Activated T-cell treated with anti-CD3 and anti-CD28 coated beads, Interleukin-2, amount 50 U/mL, for 24 hours (primary cell): ENCODE results near the gene IRGC.
A peak's percentile ranks its signal among the peaks of the same experiment; 100 is the strongest.
"Not testable (repeated sequence)": the region's sequence is repeated elsewhere in the genome, so short reads cannot be mapped to it uniquely, and the experiment has no call there.

ENCODE experiments used
- DNase-seq: peaks from one replicate; pipeline ENCODE4 v3.0.0-alpha.2; 2020
- H3K27ac Mint-ChIP-seq: 2 replicates; pipeline ENCODE4 v1.8.0; 2020; ENCODE audit warnings: mild to moderate bottlenecking, mixed read lengths
- H3K27me3 Mint-ChIP-seq: 2 replicates; pipeline ENCODE4 v1.8.0; 2020; ENCODE audit warnings: mixed read lengths
- H3K36me3 Mint-ChIP-seq: 2 replicates; pipeline ENCODE4 v1.8.0; 2020; ENCODE audit warnings: low read depth, mixed read lengths
- H3K4me1 Mint-ChIP-seq: 2 replicates; pipeline ENCODE4 v1.8.0; 2020; ENCODE audit warnings: low read depth, mixed read lengths
- H3K4me3 Mint-ChIP-seq: 2 replicates; pipeline ENCODE4 v1.8.0; 2020; ENCODE audit warnings: mild to moderate bottlenecking, moderate library complexity, mixed read lengths
- H3K9me3 Mint-ChIP-seq: 2 replicates; pipeline ENCODE4 v1.8.0; 2020; ENCODE audit warnings: mixed read lengths

IRGC gene

DNA sequence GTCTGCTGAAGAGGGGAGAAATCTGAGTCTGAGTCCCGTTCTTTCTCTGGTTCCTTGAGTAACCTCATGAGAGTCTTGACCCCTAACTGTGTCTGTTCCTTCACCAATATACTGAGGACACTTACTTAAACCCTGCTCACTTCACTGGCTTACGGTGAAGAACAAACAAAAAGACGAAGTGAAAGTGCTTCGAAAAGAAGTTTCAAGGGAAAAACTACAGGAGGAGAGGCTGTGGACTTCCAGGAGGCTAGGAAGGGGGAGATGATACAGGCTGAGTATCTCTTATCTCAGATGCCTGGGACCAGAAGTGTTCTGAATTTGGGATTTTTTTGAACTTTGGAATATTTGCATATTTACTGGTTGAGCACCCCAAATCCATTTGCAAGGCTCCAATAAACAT lies 32.8 kb downstream of the IRGC start:
- peaks cover 93% of the 10 kb centered on the region for H3K36me3 Mint-ChIP-seq
- no peak overlapping the region for H3K4me3 Mint-ChIP-seq

GRCh38 chr19:43749152-43749551 lies 33.3 kb downstream of the IRGC start:
- H3K4me1 Mint-ChIP-seq, result peaks cover 52% of the 10 kb centered on the region

More for the DNA sequence above, 32.8 kb downstream of the IRGC start:
- Mint-ChIP-seq H3K27me3 (no peaks in the 10 kb centered on the region), H3K4me1 (peaks cover 48% of the 10 kb centered on the region), H3K9me3 (peaks cover 2% of the 10 kb centered on the region), H3K27ac (peak overlapping the region; percentile 68)
- no peak for DNase-seq

GRCh38 chr19:43749898-43750297 lies 34.0 kb downstream of the IRGC start:
- peaks cover 90% of the 10 kb centered on the region for H3K36me3 Mint-ChIP-seq
- H3K4me3 Mint-ChIP-seq, result no peak overlapping the region
- DNase-seq, result no peak
- H3K27me3 Mint-ChIP-seq, result no peaks in the 10 kb centered on the region
- H3K9me3 Mint-ChIP-seq, result peaks cover 2% of the 10 kb centered on the region
- peaks cover 55% of the 10 kb centered on the region for H3K4me1 Mint-ChIP-seq
- peak overlapping the region; percentile 39 for H3K27ac Mint-ChIP-seq

More at GRCh38 chr19:43749152-43749551, 33.3 kb downstream of the IRGC start:
- Mint-ChIP-seq H3K27ac (peak overlapping the region; percentile 68), H3K9me3 (peaks cover 2% of the 10 kb centered on the region), H3K36me3 (peaks cover 92% of the 10 kb centered on the region), H3K27me3 (no peaks in the 10 kb centered on the region), H3K4me3 (no peak overlapping the region)
- DNase-seq, result no peak

DNA sequence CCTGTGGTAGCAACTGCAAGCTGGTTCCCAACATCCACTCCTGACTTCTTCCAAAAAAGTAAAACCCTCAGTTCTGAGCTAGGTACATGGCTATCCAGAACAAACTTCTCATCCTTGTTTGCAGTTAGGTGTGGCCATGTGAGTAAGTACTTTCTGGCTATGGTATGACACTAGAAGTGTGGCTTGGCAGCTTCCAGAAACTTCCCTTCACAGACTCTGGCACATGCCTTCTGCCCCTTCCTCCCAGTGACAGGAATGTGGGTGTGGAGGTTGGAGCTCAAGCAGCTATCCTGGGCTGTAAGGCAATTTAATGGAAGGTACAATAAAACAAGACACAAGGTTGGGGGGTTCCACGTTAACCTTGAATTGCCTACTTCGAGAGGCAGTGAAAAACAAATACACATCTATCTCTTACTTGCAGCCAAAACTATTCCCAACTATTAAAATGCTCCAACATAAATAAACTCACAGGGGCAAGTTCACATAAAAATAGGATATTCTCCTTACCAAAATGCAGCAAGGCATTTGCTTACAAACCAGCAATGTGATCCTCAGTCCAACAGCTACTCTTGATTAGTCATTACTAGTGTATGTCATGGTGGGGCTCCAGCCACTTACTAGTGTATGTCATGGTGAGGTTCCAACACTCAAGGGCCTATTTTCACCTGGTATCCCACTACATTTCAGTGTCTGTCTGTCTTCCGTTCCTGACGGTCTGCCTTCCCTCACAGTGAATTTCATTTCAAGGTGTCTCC lies 35.8 kb downstream of the IRGC start:
- no peak for DNase-seq
- H3K4me1 Mint-ChIP-seq, result peaks cover 63% of the 10 kb centered on the region

DNA sequence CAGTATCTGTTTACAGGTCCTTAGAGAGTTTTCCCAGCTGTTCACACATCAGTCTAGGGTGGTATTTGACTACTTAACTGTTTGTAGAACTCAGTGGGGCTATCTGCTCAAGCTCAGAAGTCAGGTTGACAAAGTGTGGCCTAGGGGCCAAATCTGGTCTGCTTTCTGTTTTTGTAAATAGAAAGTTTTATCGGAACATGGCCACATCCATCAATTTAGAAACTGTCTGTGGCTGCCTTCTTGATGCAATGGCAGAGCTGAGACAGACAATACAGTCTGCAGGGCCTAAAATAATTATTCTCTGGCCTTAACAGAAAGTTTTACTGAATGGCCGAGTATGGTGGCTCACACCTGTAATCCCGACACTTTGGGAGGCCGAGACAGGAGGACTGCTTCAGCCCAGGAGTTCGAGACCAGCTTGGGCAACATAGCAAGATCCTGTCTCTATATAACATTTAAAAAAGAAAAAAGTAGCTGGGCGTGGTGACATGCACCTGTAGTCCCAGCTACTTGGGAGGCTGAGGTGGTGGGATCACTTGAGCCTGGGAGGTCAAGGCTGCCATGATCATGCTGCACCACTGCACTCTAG lies 36.5 kb downstream of the IRGC start:
- H3K36me3 Mint-ChIP-seq, result peaks cover 87% of the 10 kb centered on the region
- H3K27me3 Mint-ChIP-seq, result no peaks in the 10 kb centered on the region
- H3K4me3 Mint-ChIP-seq, result peak overlapping the region; percentile 44
- H3K4me1 Mint-ChIP-seq, result peaks cover 68% of the 10 kb centered on the region
- peak overlapping the region; percentile 100 for H3K27ac Mint-ChIP-seq
- H3K9me3 Mint-ChIP-seq, result peaks cover 2% of the 10 kb centered on the region
- DNase-seq, result no peak

More for the DNA sequence above, 35.8 kb downstream of the IRGC start:
- Mint-ChIP-seq H3K27me3 (no peaks in the 10 kb centered on the region), H3K36me3 (peaks cover 88% of the 10 kb centered on the region), H3K27ac (peak overlapping the region; percentile 100), H3K9me3 (peaks cover 2% of the 10 kb centered on the region), H3K4me3 (peak overlapping the region; percentile 44)

- DNase-seq, result no peak
- peaks cover 72% of the 10 kb centered on the region for H3K4me1 Mint-ChIP-seq
- H3K27me3 Mint-ChIP-seq, result no peaks in the 10 kb centered on the region
- peaks cover 80% of the 10 kb centered on the region for H3K36me3 Mint-ChIP-seq
- H3K9me3 Mint-ChIP-seq, result peaks cover 2% of the 10 kb centered on the region
- H3K27ac Mint-ChIP-seq, result peak overlapping the region; percentile 100
- H3K4me3 Mint-ChIP-seq, result peak overlapping the region; percentile 99
These were observed 38.3 kb downstream of the IRGC start for GRCh38 chr19:43754253-43754502.

DNA sequence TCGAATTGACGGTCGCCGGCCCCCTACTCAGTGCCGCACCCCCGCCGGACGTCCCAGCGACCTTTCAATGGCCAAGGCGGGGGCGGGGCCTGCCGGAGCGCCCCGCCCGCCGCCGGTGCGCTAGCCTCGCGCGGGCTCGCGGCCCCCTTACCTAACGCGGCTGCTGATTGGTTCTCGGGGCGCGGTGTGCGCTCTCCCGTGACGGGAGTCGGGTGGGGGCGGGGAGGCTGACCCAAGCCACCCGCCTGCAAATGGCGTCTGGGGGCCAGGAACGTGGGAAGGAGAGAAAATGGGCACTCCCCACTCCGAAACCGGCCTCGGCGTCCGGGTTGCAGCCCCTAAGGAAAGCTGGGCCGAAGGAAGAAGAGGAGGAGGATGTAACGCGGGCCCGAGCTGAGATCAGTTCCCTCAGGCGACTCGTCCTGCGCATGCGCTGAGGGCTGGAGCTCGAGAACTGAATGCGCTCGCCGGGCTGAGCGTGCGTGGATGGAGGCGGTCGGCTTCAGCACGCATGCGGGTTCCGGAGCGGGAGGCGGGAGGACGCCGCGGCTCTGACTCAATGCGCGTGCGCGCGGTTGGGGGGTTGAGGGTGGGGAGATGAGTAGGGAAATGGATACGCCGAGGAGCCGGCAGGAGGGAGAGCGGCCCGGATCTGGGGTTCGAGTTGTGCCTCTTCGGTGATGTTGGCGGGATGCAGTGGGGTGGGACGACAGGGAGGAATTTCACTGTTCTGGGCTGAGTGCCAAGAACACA lies 38.8 kb downstream of the IRGC start, which contains the start of gene SMG9:
Gene SMG9 (minus strand): TSS at position 460 of the 753 bp plus-strand sequence. CDS start 4,221 bp downstream, outside the sequence.
- H3K4me3 Mint-ChIP-seq, result peak within 1 kb of the TSS; percentile 99
- peaks cover 76% of the 10 kb centered on the region for H3K4me1 Mint-ChIP-seq
- peak within 1 kb of the TSS; percentile 100 for H3K27ac Mint-ChIP-seq
- peak; percentile 98 for DNase-seq
- H3K27me3 Mint-ChIP-seq, result no peaks in the 10 kb centered on the region
- peaks cover 75% of the 10 kb centered on the region for H3K36me3 Mint-ChIP-seq
- peaks cover 2% of the 10 kb centered on the region for H3K9me3 Mint-ChIP-seq

GRCh38 chr19:43755256-43755801 lies 39.5 kb downstream of the IRGC start:
- peaks cover 68% of the 10 kb centered on the region for H3K36me3 Mint-ChIP-seq
- H3K4me3 Mint-ChIP-seq, result peak overlapping the region; percentile 99
- DNase-seq, result peak; percentile 85
- H3K9me3 Mint-ChIP-seq, result peaks cover 2% of the 10 kb centered on the region
- H3K4me1 Mint-ChIP-seq, result peaks cover 72% of the 10 kb centered on the region
- H3K27me3 Mint-ChIP-seq, result no peaks in the 10 kb centered on the region
- peak overlapping the region; percentile 100 for H3K27ac Mint-ChIP-seq

- Mint-ChIP-seq H3K36me3 (peaks cover 45% of the 10 kb centered on the region), H3K4me3 (no peak overlapping the region), H3K27me3 (no peaks in the 10 kb centered on the region), H3K4me1 (peaks cover 67% of the 10 kb centered on the region), H3K9me3 (no peaks in the 10 kb centered on the region), H3K27ac (peak overlapping the region; percentile 27)
- DNase-seq, result no peak
These were observed 43.6 kb downstream of the IRGC start for GRCh38 chr19:43759515-43759914.

GRCh38 chr19:43760941-43761340 lies 45.1 kb downstream of the IRGC start:
- DNase-seq, result no peak
- Mint-ChIP-seq H3K27me3 (no peaks in the 10 kb centered on the region), H3K9me3 (no peaks in the 10 kb centered on the region), H3K4me1 (peaks cover 72% of the 10 kb centered on the region), H3K27ac (peak overlapping the region; percentile 56), H3K36me3 (peaks cover 45% of the 10 kb centered on the region), H3K4me3 (no peak overlapping the region)

DNA sequence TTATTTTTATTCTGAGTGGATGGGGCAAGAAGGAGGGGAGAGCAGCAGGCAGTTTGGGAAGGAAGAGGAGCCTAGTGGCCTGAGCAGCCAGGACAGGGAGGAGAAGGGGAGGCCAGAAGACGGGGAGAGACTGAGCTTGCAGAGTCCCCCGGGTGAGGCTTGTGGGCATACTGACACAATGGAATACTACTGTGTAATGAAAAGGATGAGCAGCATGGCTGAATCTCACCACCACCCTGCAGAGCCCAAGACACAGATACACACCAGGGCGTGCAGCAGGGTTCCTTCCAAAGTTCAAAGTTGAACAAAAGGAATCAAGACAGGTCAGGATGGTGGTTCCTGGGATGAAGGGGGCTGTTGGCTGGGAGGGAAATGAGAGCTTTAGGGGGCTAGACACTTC lies 46.9 kb downstream of the IRGC start:
- no peak for DNase-seq
- Mint-ChIP-seq H3K36me3 (peaks cover 47% of the 10 kb centered on the region), H3K27me3 (no peaks in the 10 kb centered on the region), H3K9me3 (no peaks in the 10 kb centered on the region), H3K4me3 (no peak overlapping the region), H3K27ac (peak overlapping the region; percentile 92), H3K4me1 (peaks cover 72% of the 10 kb centered on the region)

- no peaks in the 10 kb centered on the region for H3K9me3 Mint-ChIP-seq
- peak overlapping the region; percentile 32 for H3K4me3 Mint-ChIP-seq
- H3K27me3 Mint-ChIP-seq, result no peaks in the 10 kb centered on the region
- peaks cover 49% of the 10 kb centered on the region for H3K36me3 Mint-ChIP-seq
- H3K4me1 Mint-ChIP-seq, result peaks cover 74% of the 10 kb centered on the region
- no peak for DNase-seq
- peak overlapping the region; percentile 92 for H3K27ac Mint-ChIP-seq
These were observed 47.6 kb downstream of the IRGC start for GRCh38 chr19:43763473-43763939.

DNA sequence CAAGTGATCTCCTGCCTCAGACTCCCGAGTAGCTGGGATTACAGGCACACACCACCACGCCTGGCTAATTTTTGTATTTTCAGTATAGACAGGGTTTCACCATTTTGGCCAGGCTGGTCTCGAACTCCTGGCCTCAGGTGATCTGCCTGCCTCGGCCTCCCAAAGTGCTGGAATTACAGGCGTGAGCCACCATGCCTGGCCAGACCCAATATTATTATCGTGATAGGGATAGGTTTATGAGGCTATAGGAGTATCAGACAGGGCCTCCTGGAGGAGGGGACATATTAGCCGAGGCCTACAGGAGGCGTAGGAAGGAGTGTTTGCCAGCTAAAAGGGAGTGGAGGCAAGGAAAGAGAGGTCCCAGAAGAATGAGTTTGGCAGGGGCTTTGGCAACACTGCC lies 48.8 kb downstream of the IRGC start:
- H3K4me3 Mint-ChIP-seq, result peak overlapping the region; percentile 70
- H3K9me3 Mint-ChIP-seq, DNase-seq, H3K27me3 Mint-ChIP-seq: not testable (repeated sequence)
- H3K4me1 Mint-ChIP-seq, result peaks cover 77% of the 10 kb centered on the region
- H3K27ac Mint-ChIP-seq, result peak overlapping the region; percentile 98
- H3K36me3 Mint-ChIP-seq, result peaks cover 61% of the 10 kb centered on the region

DNA sequence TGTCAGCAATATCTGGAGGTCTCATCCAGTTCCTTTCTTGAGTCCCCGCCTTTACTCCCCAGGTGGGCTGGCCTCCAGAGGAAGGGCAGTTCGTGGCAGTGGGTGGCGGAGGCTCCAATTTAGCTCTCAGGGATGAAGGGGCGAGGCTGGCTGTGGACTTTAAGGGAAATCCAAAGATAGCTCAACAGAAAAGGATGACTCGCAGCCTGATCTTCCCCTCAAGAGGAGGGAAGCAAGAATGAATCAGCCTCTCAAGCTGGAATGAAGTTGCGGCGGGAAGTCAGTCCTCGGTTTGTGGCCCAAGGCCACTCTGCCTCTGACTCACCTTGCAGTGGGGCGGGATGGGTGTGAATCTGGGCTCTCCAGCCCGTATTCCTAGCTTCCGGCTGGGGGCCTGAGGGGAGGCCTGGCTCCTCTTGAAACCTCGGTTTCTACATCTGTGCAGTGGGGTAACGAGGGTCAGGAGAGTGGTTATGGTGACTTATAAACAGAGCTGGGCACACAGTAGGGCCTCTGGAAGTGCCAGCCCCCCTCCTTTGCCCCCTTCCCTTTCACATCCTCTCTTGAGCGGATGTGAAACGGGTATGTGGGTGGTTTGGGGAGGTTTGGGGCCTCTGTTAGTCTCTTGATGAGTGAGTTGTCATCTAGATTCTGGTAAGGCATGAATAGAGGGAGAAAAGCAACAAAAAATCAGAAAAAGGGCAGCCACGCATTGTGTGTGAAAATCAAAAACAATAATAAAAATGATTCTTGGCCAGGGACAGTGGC lies 49.4 kb downstream of the IRGC start:
- peaks cover 67% of the 10 kb centered on the region for H3K36me3 Mint-ChIP-seq
- peak; percentile 87 for DNase-seq

More for the DNA sequence above, 49.4 kb downstream of the IRGC start:
- Mint-ChIP-seq H3K27me3 (no peaks in the 10 kb centered on the region), H3K4me3 (peak overlapping the region; percentile 70), H3K4me1 (peaks cover 80% of the 10 kb centered on the region), H3K27ac (peak overlapping the region; percentile 98), H3K9me3 (no peaks in the 10 kb centered on the region)
